ENCODE results near the gene F10. TPM values are rescaled to one million over a fixed set of nuclear protein-coding genes. Genes with fewer than 3 reads are reported as not detected.
"Not testable (repeated sequence)": the region's sequence is repeated elsewhere in the genome, so short reads cannot be mapped to it uniquely, and the experiment has no call there.

The F10 gene
- total RNA-seq, 6 donors from 2014 or later = 5.3 to 25.0 (median 8.8) TPM

- Histone ChIP-seq H3K27me3 (peaks cover 0 to 14% (median 3%) of the 10 kb centered on the region in 4 donors), H3K27ac (no peak overlapping the region), H3K4me3 (no peak overlapping the region), H3K4me1 (no peaks in the 10 kb centered on the region), H3K36me3 (no peaks in the 10 kb centered on the region), H3K9me3 (no peaks in the 10 kb centered on the region)
- no peak for ATAC-seq (ENCODE audit: low FRiP score in 2 of 2)
- 76 to 87% methylated on average over 9 to 12 of the region's 12 CpGs for WGBS, 2 donors
- TF ChIP-seq CTCF (IDR thresholded peaks at IDR 0.05) (no peak), POLR2A (IDR thresholded peaks at IDR 0.05) (no peak), EP300 (IDR thresholded peaks at IDR 0.05) (no peak), POLR2AphosphoS5 (IDR thresholded peaks at IDR 0.05) (no peak)
- DNase-seq = no peak
Observed at GRCh38 chr13:113160983-113161382, 38.4 kb downstream of the F10 start.

GRCh38 chr13:113161433-113161832 is 38.8 kb downstream of the F10 start:
- no peak for DNase-seq
- peaks cover 0 to 14% (median 3%) of the 10 kb centered on the region in 4 donors for H3K27me3 ChIP-seq

GRCh38 chr13:113161975-113162374 is 39.4 kb downstream of the F10 start:
- not testable (repeated sequence) for H3K27ac ChIP-seq; H3K9me3 ChIP-seq; DNase-seq; H3K36me3 ChIP-seq; ATAC-seq (ENCODE audit: low FRiP score in 2 of 2); H3K4me1 ChIP-seq; H3K4me3 ChIP-seq
- peaks cover 0 to 14% (median 3%) of the 10 kb centered on the region in 4 donors for H3K27me3 ChIP-seq
- no CpG with 5 or more reads among the region's 13 CpGs for WGBS, 2 donors

More at GRCh38 chr13:113161433-113161832, 38.8 kb downstream of the F10 start:
- TF ChIP-seq EP300 (IDR thresholded peaks at IDR 0.05) = no peak
- TF ChIP-seq POLR2AphosphoS5 (IDR thresholded peaks at IDR 0.05) = no peak
- TF ChIP-seq POLR2A (IDR thresholded peaks at IDR 0.05) = no peak
- TF ChIP-seq CTCF (IDR thresholded peaks at IDR 0.05) = no peak
- H3K4me3 ChIP-seq = no peak overlapping the region
- no peak overlapping the region for H3K27ac ChIP-seq
- 47 to 55% methylated on average over 14 to 15 of the region's 16 CpGs for WGBS, 2 donors
- no peaks in the 10 kb centered on the region for H3K4me1 ChIP-seq
- no peak for ATAC-seq (ENCODE audit: low FRiP score in 2 of 2)
- H3K36me3 ChIP-seq = no peaks in the 10 kb centered on the region
- H3K9me3 ChIP-seq = no peaks in the 10 kb centered on the region

- Histone ChIP-seq H3K4me1 (no peaks in the 10 kb centered on the region), H3K27me3 (peaks cover 0 to 14% (median 3%) of the 10 kb centered on the region in 4 donors), H3K9me3 (no peaks in the 10 kb centered on the region), H3K4me3 (no peak overlapping the region), H3K36me3 (no peaks in the 10 kb centered on the region), H3K27ac (no peak overlapping the region)
- no peak for ATAC-seq (ENCODE audit: low FRiP score in 2 of 2)
- no peak for TF ChIP-seq CTCF (IDR thresholded peaks at IDR 0.05)
- TF ChIP-seq POLR2AphosphoS5 (IDR thresholded peaks at IDR 0.05) = no peak
- no peak for TF ChIP-seq EP300 (IDR thresholded peaks at IDR 0.05)
- no peak for TF ChIP-seq POLR2A (IDR thresholded peaks at IDR 0.05)
- DNase-seq = no peak
- WGBS, 2 donors = 38 to 46% methylated on average over 17 to 21 of the region's 25 CpGs
Observed at GRCh38 chr13:113162783-113163685, 40.4 kb downstream of the F10 start.

GRCh38 chr13:113164492-113164891 is 41.9 kb downstream of the F10 start:
- DNase-seq (no peak), ATAC-seq (ENCODE audit: low FRiP score in 2 of 2) (no peak)
- Histone ChIP-seq H3K36me3 (no peaks in the 10 kb centered on the region), H3K9me3 (no peaks in the 10 kb centered on the region), H3K27ac (no peak overlapping the region), H3K4me1 (no peaks in the 10 kb centered on the region), H3K4me3 (no peak overlapping the region), H3K27me3 (peaks cover 0 to 14% (median 3%) of the 10 kb centered on the region in 4 donors)
- no peak for TF ChIP-seq POLR2A (IDR thresholded peaks at IDR 0.05)
- no peak for TF ChIP-seq EP300 (IDR thresholded peaks at IDR 0.05)
- no peak for TF ChIP-seq POLR2AphosphoS5 (IDR thresholded peaks at IDR 0.05)
- no peak for TF ChIP-seq CTCF (IDR thresholded peaks at IDR 0.05)
- WGBS, 2 donors = 63 to 83% methylated on average over 12 of the region's 12 CpGs
